ENCODE results near the gene LOXHD1.

LOXHD1 gene

DNA sequence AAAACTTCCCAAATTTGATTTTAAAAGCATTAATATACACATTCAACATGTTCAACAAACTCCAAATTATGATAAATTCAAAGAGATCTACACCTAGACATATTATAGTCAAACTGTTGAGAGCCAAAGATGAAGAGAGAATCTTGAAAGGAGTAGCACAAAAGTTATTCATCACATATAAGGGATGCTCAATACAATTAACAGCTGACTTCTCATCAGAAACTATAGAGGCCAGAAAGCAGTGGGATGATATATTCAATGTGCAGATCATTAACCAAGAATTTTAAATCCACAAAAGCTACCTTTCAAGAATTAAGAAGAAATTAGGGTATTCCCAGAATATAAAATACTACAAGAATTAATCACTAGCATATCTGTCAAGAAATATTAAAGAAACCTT, 75.4 kb downstream of the LOXHD1 start:
- Mint-ChIP-seq H3K36me3 (peaks cover 8% of the 10 kb centered on the region), H3K4me3 (no peak overlapping the region), H3K9me3 (peaks cover 16% of the 10 kb centered on the region), H3K27ac (no peak overlapping the region), H3K4me1 (no peaks in the 10 kb centered on the region), H3K27me3 (peaks cover 34% of the 10 kb centered on the region)
- ATAC-seq = no peak

DNA sequence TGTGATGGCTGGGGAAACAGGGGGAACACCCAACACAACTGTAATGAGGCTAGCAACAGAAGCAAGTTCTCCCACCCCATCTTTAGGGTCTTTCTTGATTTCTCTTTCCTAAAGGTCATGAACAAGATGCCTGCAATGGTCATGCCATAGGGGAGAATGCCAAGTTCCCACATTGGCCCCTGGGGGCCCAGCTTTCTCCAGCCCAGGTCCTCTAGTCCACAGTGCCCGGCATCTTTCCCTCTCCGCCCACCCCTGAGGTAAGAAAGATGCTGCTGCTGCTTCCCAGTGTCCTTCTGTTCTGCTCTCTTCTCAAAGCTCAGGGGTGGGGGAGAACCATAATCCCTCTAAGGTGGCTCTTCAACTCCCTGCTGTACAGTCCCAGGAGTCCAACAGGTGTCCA, 78.0 kb downstream of the LOXHD1 start:
- Mint-ChIP-seq H3K36me3 (peaks cover 8% of the 10 kb centered on the region), H3K4me3 (no peak overlapping the region), H3K27ac (no peak overlapping the region), H3K27me3 (peaks cover 46% of the 10 kb centered on the region), H3K4me1 (no peaks in the 10 kb centered on the region), H3K9me3 (peaks cover 16% of the 10 kb centered on the region)
- no peak for ATAC-seq

- ATAC-seq = no peak
- no peaks in the 10 kb centered on the region for H3K4me1 Mint-ChIP-seq
These were observed 79.5 kb downstream of the LOXHD1 start for GRCh38 chr18:46577546-46577945.

GRCh38 chr18:46575851-46576250, 81.2 kb downstream of the LOXHD1 start:
- Mint-ChIP-seq H3K27me3 (peaks cover 38% of the 10 kb centered on the region), H3K27ac (no peak overlapping the region), H3K4me3 (no peak overlapping the region), H3K4me1 (no peaks in the 10 kb centered on the region), H3K36me3 (peaks cover 4% of the 10 kb centered on the region), H3K9me3 (peaks cover 7% of the 10 kb centered on the region)
- ATAC-seq = no peak

More at GRCh38 chr18:46577546-46577945, 79.5 kb downstream of the LOXHD1 start:
- Mint-ChIP-seq H3K27ac (no peak overlapping the region), H3K27me3 (peaks cover 46% of the 10 kb centered on the region), H3K36me3 (peaks cover 8% of the 10 kb centered on the region), H3K4me3 (no peak overlapping the region), H3K9me3 (peaks cover 16% of the 10 kb centered on the region)

GRCh38 chr18:46574743-46575115, 82.3 kb downstream of the LOXHD1 start:
- H3K9me3 Mint-ChIP-seq = peaks cover 1% of the 10 kb centered on the region
- H3K4me1 Mint-ChIP-seq = no peaks in the 10 kb centered on the region
- H3K36me3 Mint-ChIP-seq = no peaks in the 10 kb centered on the region
- ATAC-seq = no peak
- H3K27me3 Mint-ChIP-seq = peaks cover 30% of the 10 kb centered on the region
- H3K27ac Mint-ChIP-seq = no peak overlapping the region
- no peak overlapping the region for H3K4me3 Mint-ChIP-seq

- Mint-ChIP-seq H3K27me3 (peaks cover 31% of the 10 kb centered on the region), H3K27ac (no peak overlapping the region), H3K4me3 (no peak overlapping the region), H3K4me1 (no peaks in the 10 kb centered on the region), H3K9me3 (no peaks in the 10 kb centered on the region), H3K36me3 (no peaks in the 10 kb centered on the region)
- ATAC-seq = no peak
These were observed 82.8 kb downstream of the LOXHD1 start for GRCh38 chr18:46574000-46574742.

DNA sequence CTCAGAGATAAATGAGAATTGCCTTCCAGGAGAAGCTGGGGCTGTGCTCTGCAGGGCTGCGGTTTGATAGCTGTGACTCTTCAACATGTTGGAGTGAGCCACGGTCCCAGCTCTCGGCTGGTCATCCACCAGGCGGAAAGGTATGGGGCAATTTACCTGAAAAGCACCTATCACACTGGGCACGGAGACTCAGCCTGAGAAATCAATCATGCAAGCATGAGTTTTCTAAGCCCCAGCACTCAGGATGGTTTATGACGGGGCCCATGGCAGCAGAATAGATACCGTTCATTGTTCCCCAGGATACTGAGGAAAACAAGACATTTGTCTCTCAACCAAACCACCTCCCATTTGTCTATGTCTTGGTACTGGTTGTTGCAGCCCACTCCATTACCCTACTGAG, 83.9 kb downstream of the LOXHD1 start:
- Mint-ChIP-seq H3K36me3 (no peaks in the 10 kb centered on the region), H3K27ac (no peak overlapping the region), H3K4me3 (no peak overlapping the region), H3K27me3 (peaks cover 23% of the 10 kb centered on the region), H3K4me1 (no peaks in the 10 kb centered on the region), H3K9me3 (no peaks in the 10 kb centered on the region)
- ATAC-seq = no peak

DNA sequence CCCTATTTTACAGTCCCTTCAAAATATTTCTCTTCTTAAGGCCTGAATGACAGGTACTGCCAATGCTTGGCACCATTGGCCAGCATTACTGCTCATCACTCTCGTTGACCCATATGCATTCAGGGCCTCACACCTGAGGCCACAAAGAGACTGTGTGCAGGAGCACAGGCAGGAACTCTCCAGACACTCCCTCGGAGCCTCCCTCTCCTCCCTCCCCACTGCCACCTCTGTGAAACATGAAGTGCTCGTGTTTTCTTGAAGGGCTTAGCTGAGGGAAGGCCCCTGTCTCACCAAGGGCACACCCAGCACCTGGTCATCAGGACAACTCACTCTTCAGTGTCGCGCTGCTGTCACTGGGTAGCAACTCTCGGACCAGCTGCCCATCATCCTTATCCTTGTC, 85.3 kb downstream of the LOXHD1 start:
- no peak for ATAC-seq
- Mint-ChIP-seq H3K4me3 (no peak overlapping the region), H3K27ac (no peak overlapping the region)

GRCh38 chr18:46570666-46571065, 86.4 kb downstream of the LOXHD1 start:
- no peak for ATAC-seq
- Mint-ChIP-seq H3K9me3 (no peaks in the 10 kb centered on the region), H3K4me1 (no peaks in the 10 kb centered on the region), H3K36me3 (no peaks in the 10 kb centered on the region), H3K4me3 (no peak overlapping the region), H3K27ac (no peak overlapping the region), H3K27me3 (peaks cover 22% of the 10 kb centered on the region)

More for the DNA sequence above, 85.3 kb downstream of the LOXHD1 start:
- Mint-ChIP-seq H3K27me3 (peaks cover 25% of the 10 kb centered on the region), H3K4me1 (no peaks in the 10 kb centered on the region), H3K36me3 (no peaks in the 10 kb centered on the region), H3K9me3 (no peaks in the 10 kb centered on the region)

GRCh38 chr18:46570134-46570533, 86.9 kb downstream of the LOXHD1 start:
- no peak for ATAC-seq
- H3K27ac Mint-ChIP-seq = no peak overlapping the region
- H3K4me1 Mint-ChIP-seq = no peaks in the 10 kb centered on the region
- H3K9me3 Mint-ChIP-seq = no peaks in the 10 kb centered on the region
- H3K36me3 Mint-ChIP-seq = no peaks in the 10 kb centered on the region
- H3K27me3 Mint-ChIP-seq = peaks cover 20% of the 10 kb centered on the region
- no peak overlapping the region for H3K4me3 Mint-ChIP-seq

GRCh38 chr18:46569211-46569610, 87.8 kb downstream of the LOXHD1 start:
- no peak overlapping the region for H3K4me3 Mint-ChIP-seq
- no peak for ATAC-seq
- H3K9me3 Mint-ChIP-seq = no peaks in the 10 kb centered on the region
- no peaks in the 10 kb centered on the region for H3K36me3 Mint-ChIP-seq
- no peaks in the 10 kb centered on the region for H3K4me1 Mint-ChIP-seq
- peaks cover 20% of the 10 kb centered on the region for H3K27me3 Mint-ChIP-seq
- no peak overlapping the region for H3K27ac Mint-ChIP-seq

- ATAC-seq = no peak
- no peaks in the 10 kb centered on the region for H3K4me1 Mint-ChIP-seq
- H3K9me3 Mint-ChIP-seq = no peaks in the 10 kb centered on the region
- no peaks in the 10 kb centered on the region for H3K36me3 Mint-ChIP-seq
- H3K27ac Mint-ChIP-seq = no peak overlapping the region
- H3K27me3 Mint-ChIP-seq = peaks cover 20% of the 10 kb centered on the region
- no peak overlapping the region for H3K4me3 Mint-ChIP-seq
These were observed 89.8 kb downstream of the LOXHD1 start for GRCh38 chr18:46567196-46567595.

GRCh38 chr18:46566111-46566510, 90.9 kb downstream of the LOXHD1 start:
- no peaks in the 10 kb centered on the region for H3K4me1 Mint-ChIP-seq
- no peak overlapping the region for H3K4me3 Mint-ChIP-seq
- ATAC-seq = no peak
- no peak overlapping the region for H3K27ac Mint-ChIP-seq
- no peaks in the 10 kb centered on the region for H3K36me3 Mint-ChIP-seq
- H3K27me3 Mint-ChIP-seq = peaks cover 28% of the 10 kb centered on the region
- H3K9me3 Mint-ChIP-seq = no peaks in the 10 kb centered on the region

GRCh38 chr18:46565256-46565655, 91.8 kb downstream of the LOXHD1 start:
- H3K4me3 Mint-ChIP-seq = no peak overlapping the region
- ATAC-seq = no peak
- no peaks in the 10 kb centered on the region for H3K9me3 Mint-ChIP-seq
- H3K27me3 Mint-ChIP-seq = peaks cover 37% of the 10 kb centered on the region
- no peaks in the 10 kb centered on the region for H3K36me3 Mint-ChIP-seq
- no peaks in the 10 kb centered on the region for H3K4me1 Mint-ChIP-seq
- H3K27ac Mint-ChIP-seq = no peak overlapping the region

DNA sequence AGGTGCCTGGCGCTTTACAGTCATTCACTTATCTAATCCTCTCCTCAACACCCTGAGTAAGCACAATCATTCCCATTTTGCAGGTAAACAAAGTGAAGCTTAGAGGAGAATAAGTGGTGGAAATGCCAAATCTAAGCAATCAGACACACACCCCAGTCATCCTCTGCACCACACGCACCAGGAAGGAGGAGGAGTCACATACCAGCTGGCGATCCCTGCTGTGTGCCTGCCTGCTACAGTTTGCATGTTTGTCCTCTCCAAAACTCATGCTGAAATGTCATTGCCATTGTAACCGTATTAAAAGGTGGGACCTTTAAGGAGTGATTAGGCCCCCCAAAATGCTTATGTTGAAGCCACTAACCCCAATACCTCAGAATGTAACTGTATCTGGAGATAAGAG, 93.7 kb downstream of the LOXHD1 start:
- Mint-ChIP-seq H3K4me1 (no peaks in the 10 kb centered on the region), H3K4me3 (no peak overlapping the region), H3K9me3 (no peaks in the 10 kb centered on the region), H3K36me3 (no peaks in the 10 kb centered on the region), H3K27me3 (peaks cover 35% of the 10 kb centered on the region), H3K27ac (no peak overlapping the region)
- no peak for ATAC-seq

GRCh38 chr18:46562674-46563192, 94.3 kb downstream of the LOXHD1 start:
- peaks cover 35% of the 10 kb centered on the region for H3K27me3 Mint-ChIP-seq
- no peak for ATAC-seq
- no peak overlapping the region for H3K4me3 Mint-ChIP-seq
- no peak overlapping the region for H3K27ac Mint-ChIP-seq
- H3K36me3 Mint-ChIP-seq = no peaks in the 10 kb centered on the region
- no peaks in the 10 kb centered on the region for H3K9me3 Mint-ChIP-seq
- H3K4me1 Mint-ChIP-seq = no peaks in the 10 kb centered on the region

All from stimulated activated memory B cell treated with anti-CD40 and anti-IgM and Interleukin-4, amounts not matched to agents 10 μg/mL and 1 μg/mL and 100 μg/mL, for 72 hours (primary cell).